Measurements from ENCODE around the gene RHOXF2. TPM values are rescaled to one million over a fixed set of nuclear protein-coding genes. Genes with fewer than 3 reads are reported as not detected.
A peak's percentile ranks its signal among the peaks of the same experiment; 100 is the strongest.
"Not testable (repeated sequence)": the region's sequence is repeated elsewhere in the genome, so short reads cannot be mapped to it uniquely, and the experiment has no call there.

The RHOXF2 gene
- total RNA-seq, 2 donors from 2014 or later: not detected

DNA sequence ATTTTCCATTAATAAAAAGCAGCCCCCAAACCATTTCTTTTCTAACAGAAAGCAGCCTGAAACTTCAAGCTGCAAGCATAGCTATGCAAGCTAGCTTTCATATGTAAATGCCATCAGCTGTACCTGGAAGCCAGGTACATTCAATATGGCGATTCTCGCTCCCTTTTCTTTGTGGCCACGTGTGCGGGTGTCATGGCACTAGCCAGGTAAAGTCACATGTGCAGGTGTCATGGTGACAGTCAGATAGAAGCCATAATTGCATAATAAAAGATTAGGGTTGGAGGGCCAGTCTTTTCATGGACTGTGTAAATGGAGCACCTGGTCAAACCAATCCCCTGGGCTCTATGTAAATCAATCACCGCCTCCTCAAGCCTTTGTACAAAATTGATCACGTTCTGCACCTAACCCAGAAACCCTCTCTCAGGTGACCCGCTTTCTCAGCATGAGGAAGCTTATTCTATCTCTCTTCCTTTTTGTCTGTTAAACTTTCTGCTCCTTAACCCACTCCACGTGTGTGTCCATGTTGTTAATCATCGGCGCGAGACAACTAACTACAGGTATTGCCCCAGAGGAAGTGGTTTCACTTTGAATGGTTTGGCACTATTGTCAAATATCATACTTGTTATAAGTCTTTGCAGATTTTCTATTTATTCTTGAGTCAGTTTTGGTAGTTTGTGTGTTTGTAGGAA lies 18.0 kb upstream of the RHOXF2 start:
- WGBS, 2 donors: 57 to 76% methylated on average over 11 of the region's 11 CpGs
- Histone ChIP-seq H3K36me3 (replicated peaks in 1 of 2; ENCODE audit: insufficient read depth in 1 of 2, low read depth in 2 of 2) (no peaks in the 10 kb centered on the region), H3K27ac (peak overlapping the region in 1 of 4 donors; percentile 44), H3K4me3 (no peak overlapping the region), H3K4me1 (no peaks in the 10 kb centered on the region), H3K9me3 (no peaks in the 10 kb centered on the region), H3K27me3 (no peaks in the 10 kb centered on the region)
- peak; percentile 97 for ATAC-seq
- peak in 2 of 4 donors; percentile 46 to 63 for DNase-seq
- intact Hi-C loops (cut with DNase I): no loop called here
- TF ChIP-seq POLR2A (IDR thresholded peaks at IDR 0.05): peak in 1 of 3 donors; percentile 45
- TF ChIP-seq, protein P1, sequence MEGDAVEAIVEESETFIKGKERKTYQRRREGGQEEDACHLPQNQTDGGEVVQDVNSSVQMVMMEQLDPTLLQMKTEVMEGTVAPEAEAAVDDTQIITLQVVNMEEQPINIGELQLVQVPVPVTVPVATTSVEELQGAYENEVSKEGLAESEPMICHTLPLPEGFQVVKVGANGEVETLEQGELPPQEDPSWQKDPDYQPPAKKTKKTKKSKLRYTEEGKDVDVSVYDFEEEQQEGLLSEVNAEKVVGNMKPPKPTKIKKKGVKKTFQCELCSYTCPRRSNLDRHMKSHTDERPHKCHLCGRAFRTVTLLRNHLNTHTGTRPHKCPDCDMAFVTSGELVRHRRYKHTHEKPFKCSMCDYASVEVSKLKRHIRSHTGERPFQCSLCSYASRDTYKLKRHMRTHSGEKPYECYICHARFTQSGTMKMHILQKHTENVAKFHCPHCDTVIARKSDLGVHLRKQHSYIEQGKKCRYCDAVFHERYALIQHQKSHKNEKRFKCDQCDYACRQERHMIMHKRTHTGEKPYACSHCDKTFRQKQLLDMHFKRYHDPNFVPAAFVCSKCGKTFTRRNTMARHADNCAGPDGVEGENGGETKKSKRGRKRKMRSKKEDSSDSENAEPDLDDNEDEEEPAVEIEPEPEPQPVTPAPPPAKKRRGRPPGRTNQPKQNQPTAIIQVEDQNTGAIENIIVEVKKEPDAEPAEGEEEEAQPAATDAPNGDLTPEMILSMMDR (IDR thresholded peaks at IDR 0.05): no peak

DNA sequence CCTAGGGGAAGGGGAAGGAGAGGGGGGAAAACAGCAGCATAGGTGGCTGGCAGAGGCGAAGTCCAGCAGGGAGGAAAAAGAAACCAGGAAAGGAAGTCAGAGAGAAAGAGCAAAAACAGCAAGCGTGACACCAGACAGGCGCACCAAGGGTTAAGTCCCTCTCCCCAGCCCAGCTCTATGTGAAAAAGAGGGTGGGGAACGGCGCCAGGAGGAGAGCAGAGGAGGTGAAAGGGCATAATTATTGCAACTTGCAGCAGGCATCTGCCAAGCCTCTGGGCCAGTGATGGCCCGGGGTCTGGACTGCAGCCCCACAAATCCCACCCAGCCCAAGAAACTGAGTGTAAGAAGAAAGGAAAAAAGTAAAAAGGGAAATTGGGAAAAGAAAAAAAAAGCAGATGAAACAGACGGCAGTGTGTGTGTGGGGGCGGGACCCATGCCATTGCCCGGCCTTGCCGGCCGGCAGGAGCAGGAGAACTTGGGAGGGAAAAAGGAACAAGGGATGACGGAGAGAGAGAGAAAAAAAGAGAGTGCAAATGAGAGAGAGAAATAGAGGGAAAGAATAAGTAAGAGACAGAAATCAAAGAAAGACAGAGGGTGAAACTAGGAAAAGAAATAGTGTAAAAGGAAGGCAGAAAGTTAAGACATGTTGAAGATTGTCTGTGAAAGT lies 14.1 kb upstream of the RHOXF2 start:
- Histone ChIP-seq H3K27ac (no peak overlapping the region), H3K4me1 (no peaks in the 10 kb centered on the region), H3K27me3 (no peaks in the 10 kb centered on the region), H3K9me3 (no peaks in the 10 kb centered on the region), H3K4me3 (no peak overlapping the region), H3K36me3 (replicated peaks in 1 of 2; ENCODE audit: insufficient read depth in 1 of 2, low read depth in 2 of 2) (no peaks in the 10 kb centered on the region)
- DNase-seq (peak in 2 of 4 donors; percentile 14 to 16), ATAC-seq (no peak)
- WGBS, 2 donors: 39 to 49% methylated on average over 6 to 12 of the region's 12 CpGs
- TF ChIP-seq, protein P1 (IDR thresholded peaks at IDR 0.05): no peak
- no peak for TF ChIP-seq POLR2A (IDR thresholded peaks at IDR 0.05)
- intact Hi-C loops (cut with DNase I): no loop called here

DNA sequence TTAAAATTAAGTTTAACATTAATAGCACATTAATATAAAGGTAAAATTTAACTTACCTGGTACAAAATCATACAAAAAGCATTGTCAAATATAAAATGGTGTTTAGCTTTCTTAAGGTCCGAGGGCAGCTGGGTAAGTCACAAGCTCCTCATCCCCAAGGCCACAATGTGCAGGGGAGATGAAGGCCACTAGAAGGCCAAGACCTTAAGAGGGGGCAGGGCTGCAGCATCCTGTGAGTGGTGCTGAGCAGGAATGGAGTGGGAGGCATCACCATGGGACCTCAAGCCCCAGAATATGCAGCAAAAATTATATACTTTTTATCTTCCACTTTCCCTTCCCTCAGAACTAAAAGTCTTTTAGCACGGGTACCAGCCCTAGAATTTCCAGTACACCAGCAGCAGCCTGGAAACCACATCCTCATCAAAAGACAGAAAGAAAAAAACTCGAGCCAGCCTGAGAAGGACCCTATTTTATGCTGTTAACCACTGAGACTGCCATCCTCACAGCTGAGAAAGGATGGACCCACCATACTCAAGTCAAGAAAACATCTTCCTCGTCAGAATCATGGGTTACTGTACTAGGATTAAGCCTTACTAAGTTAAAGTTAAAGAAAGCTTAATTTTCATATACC lies 13.0 kb upstream of the RHOXF2 start:
- ATAC-seq: no peak
- TF ChIP-seq, protein P1 (IDR thresholded peaks at IDR 0.05): no peak
- TF ChIP-seq POLR2A (IDR thresholded peaks at IDR 0.05): no peak
- Histone ChIP-seq H3K4me1 (no peaks in the 10 kb centered on the region), H3K9me3 (no peaks in the 10 kb centered on the region), H3K4me3 (no peak overlapping the region), H3K27me3 (no peaks in the 10 kb centered on the region), H3K27ac (no peak overlapping the region), H3K36me3 (replicated peaks in 1 of 2; ENCODE audit: insufficient read depth in 1 of 2, low read depth in 2 of 2) (no peaks in the 10 kb centered on the region)
- intact Hi-C loops (cut with DNase I): no loop called here
- no peak for DNase-seq
- 49 to 64% methylated on average over 4 of the region's 4 CpGs for WGBS, 2 donors

DNA sequence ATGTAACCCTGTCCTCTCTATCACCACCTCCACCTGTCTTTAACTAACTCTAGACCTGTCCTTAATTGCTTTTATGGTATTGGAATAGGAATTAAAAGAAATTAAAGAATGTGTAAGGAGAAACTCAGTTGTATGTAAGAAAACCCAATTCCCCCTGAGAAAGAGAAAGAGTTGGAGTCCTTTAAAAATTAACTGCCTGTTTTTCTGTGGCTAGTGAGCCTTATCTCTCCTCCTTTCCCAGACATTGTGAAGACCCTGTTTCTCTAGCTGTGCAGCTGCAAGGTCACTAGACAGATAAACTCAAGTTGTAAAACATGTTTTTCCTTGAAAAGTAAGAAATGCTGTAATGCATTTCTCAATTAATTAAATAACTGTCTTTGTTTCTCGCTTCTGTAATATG lies 12.1 kb upstream of the RHOXF2 start:
- H3K27me3 ChIP-seq; H3K4me3 ChIP-seq; ATAC-seq; H3K36me3 ChIP-seq (replicated peaks in 1 of 2; ENCODE audit: insufficient read depth in 1 of 2, low read depth in 2 of 2); H3K9me3 ChIP-seq; intact Hi-C loops (cut with DNase I); DNase-seq; H3K27ac ChIP-seq; H3K4me1 ChIP-seq: not testable (repeated sequence)
- 60 to 85% methylated on average over 1 of the region's 1 CpG for WGBS, 2 donors

DNA sequence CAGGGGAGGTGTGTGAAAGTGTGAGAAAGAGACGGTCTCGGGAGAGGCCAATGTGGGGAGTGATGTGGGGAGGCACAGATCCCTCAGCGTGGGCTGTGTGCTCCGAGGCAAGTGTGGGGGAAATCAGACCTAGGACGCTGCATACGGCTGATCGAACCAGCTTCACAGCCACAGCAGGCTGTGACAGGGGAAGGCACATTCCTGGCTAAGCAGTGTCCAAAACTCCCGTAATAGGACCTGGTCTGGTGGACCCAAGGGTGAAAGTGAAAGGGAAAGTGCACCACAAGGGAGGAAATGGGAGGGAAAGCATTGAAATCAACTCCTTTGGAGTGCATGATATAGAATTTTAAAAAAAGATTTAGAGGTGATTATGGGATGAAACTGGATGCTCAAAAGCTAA lies 10.9 kb upstream of the RHOXF2 start:
- intact Hi-C loops (cut with DNase I): no loop called here
- Histone ChIP-seq H3K27ac (no peak overlapping the region), H3K4me1 (no peaks in the 10 kb centered on the region), H3K4me3 (no peak overlapping the region), H3K36me3 (replicated peaks in 1 of 2; ENCODE audit: insufficient read depth in 1 of 2, low read depth in 2 of 2) (no peaks in the 10 kb centered on the region), H3K27me3 (no peaks in the 10 kb centered on the region), H3K9me3 (no peaks in the 10 kb centered on the region)
- WGBS, 2 donors: 93 to 95% methylated on average over 7 to 8 of the region's 8 CpGs
- ATAC-seq: no peak
- TF ChIP-seq, protein P1 (IDR thresholded peaks at IDR 0.05): no peak
- DNase-seq: no peak

DNA sequence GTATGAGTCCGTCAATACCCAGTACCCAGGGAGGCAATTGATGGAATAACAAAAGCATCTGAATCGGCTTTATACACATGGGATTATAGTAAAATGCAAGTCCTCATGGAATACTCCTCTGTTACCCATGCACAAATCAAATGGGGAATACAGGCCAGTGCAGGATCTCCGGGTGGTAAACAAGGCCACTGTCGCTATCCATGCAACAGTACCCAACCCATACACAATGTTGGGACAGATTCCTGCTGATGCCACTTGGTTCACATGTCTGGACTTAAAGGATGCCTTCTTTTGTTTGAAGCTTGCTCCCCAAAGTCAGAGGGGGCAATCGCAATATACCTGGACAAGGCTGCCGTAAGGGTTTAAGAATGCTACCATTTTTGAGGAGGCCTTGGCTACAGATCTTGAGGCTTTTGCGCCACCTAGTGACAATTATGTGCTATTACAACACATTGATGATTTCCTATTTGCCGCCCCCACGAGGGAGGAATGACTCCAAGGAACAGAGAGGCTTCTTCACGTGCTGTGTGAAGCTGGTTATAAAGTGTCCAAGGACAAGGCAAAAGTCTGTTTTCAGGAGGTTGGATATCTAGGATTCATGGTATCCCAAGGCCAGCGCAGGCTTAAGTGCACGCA lies 8.2 kb upstream of the RHOXF2 start:
- H3K4me1 ChIP-seq; H3K4me3 ChIP-seq; H3K27ac ChIP-seq; ATAC-seq; intact Hi-C loops (cut with DNase I); DNase-seq; H3K36me3 ChIP-seq (replicated peaks in 1 of 2; ENCODE audit: insufficient read depth in 1 of 2, low read depth in 2 of 2); H3K9me3 ChIP-seq; H3K27me3 ChIP-seq: not testable (repeated sequence)
- no CpG with 5 or more reads among the region's 12 CpGs for WGBS, 2 donors

DNA sequence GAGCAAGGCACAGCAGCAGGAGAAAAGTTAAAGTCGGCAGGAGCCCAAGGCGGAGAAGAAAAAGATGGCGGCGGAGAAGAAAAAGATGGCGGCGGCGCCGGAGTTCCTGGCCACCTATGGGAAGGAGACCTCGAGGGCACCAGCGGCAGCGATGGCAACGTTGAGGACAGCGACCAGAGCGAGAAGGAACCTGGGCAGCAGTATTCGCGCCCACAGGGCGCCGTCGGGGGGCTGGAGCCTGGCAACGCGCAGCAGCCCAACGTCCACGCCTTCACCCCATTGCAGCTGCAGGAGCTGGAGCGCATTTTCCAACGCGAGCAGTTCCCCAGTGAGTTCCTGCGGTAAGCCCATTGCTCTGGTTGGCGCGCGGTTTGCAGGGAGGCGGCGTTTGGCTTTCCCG lies 673 bp downstream of the RHOXF2 start:
- H3K9me3 ChIP-seq; intact Hi-C loops (cut with DNase I); H3K36me3 ChIP-seq (replicated peaks in 1 of 2; ENCODE audit: insufficient read depth in 1 of 2, low read depth in 2 of 2); H3K4me3 ChIP-seq; DNase-seq; ATAC-seq; H3K4me1 ChIP-seq; H3K27me3 ChIP-seq; H3K27ac ChIP-seq: not testable (repeated sequence)
- WGBS, 2 donors: 91 to 95% methylated on average over 8 to 11 of the region's 33 CpGs

Measured in body of pancreas (tissue), 4 donors.